NCI-H2107 treated with DMSO at 0.1 percent for 48 hours (cell line): ENCODE data around the gene SRRM5.
A peak's percentile ranks its signal among the peaks of the same experiment; 100 is the strongest.
"Not testable (repeated sequence)": the region's sequence is repeated elsewhere in the genome, so short reads cannot be mapped to it uniquely, and the experiment has no call there.

Source experiments
- DNase-seq: peaks from one replicate; lab custom pipeline; 2025; ENCODE audit not compliant: unreplicated experiment; lab: John Stamatoyannopoulos, UW

Gene SRRM5

DNA sequence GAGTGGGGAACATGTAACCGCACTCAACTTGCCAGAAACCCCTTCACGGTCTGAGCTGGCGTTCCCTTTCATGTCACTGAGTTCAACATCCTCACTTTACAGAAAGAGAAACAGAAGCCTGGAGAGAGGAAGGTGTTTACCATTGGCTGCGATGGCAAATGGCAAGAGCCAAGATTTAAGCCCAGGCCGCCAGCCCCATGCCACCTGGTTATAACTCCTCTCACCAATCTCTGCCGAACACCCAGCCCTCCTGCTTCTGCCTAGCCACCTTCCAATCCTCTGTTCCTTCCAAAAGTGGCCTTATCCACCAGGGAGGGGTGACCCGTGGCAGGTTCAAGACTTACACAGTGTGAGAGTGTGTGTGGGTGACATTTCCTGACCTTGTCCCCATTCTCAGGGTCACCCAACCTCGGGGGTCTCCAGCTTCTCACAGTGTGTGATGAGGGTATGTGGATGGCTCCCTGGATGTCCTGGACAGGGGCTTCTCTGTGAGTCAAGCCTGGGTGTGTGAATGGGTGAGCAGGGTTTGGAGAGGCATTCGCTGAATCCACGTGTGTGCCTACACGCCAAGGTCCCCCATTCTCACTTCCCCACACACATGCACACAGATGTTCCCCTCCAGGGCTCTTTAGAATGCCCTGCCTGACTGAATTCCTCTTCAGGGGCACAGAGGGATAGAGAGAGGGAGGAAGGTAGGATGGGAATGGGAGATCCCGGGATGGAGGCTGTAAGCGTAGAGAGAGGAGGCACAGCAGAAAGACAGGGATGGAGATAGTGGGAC lies 26.5 kb downstream of the SRRM5 start:
- DNase-seq, result no peak

DNA sequence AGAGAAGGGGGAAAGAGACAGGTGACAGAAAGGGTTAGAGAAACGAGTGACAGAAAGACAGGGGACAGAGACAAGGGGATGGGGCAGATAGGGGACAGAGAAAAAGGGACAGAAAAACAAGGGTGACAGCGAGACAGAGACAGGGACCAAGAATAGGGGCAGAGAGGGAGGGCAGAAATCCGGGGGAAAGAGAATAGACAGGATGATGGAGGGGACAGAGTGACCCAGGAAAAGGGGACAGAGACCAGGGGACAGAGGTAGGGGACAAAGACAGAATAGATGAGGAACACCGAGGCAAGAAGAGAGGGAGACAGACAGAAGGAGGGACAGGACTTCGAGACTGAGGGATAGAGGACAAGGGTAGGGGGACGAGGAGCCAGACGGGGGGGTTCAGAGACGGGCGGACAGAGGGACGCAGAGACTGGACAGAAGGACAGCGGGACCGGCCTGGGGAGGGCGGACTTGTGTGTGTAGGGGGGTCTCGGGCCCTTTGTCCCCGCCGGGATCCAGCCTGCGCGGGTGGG lies 27.2 kb downstream of the SRRM5 start:
- DNase-seq, result no peak

DNA sequence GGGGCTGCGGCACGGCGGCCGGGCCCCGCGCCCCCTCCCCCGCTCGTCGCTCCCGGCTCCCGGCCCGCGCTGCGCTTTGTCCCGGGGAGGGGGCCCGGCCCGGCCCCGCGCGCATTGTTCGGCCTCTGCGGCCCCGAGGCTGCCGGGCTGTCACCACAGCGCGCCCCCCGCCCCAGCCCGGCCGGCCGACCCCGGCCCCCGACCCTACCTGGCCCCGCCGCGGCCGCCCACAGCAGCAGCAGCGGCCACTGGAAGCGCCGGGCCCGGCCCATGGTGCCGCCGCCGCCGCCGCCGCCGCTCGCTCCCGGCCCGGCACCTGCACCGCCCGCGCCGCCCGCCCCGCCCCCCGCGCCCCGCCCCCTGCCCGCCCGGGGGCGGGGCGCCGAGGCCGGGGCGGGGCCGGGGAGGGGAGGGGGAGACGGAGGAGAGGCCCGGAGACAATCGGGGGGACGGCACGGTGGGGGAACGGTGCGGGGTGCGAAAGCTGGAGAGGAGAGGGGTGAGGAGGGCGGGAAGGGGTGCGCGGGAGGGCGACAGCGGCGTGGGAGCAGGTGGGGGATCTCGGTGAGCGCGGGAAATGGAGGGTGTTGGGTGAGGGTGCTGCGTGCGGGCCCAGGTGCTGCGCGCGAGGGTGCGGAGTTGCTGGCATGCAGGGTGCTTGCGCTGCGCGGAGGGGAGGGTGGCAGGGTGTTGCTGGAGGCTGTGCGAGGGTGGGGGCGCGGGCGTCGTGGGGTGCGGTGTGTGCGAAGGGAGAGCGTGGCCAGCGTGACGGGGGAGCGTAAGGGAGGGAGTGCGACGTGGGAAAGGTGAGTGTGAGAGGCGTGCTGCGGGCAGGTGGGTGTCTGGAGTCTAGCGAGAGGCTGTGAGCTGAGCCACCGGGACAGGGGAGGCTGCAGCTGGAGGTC lies 27.9 kb downstream of the SRRM5 start, which contains the start of gene CADM4:
CADM4 (minus strand) TSS at position 332 of the 905 bp plus-strand sequence; CDS start at position 272, 60 bp downstream.
- peak; percentile 6 for DNase-seq

DNA sequence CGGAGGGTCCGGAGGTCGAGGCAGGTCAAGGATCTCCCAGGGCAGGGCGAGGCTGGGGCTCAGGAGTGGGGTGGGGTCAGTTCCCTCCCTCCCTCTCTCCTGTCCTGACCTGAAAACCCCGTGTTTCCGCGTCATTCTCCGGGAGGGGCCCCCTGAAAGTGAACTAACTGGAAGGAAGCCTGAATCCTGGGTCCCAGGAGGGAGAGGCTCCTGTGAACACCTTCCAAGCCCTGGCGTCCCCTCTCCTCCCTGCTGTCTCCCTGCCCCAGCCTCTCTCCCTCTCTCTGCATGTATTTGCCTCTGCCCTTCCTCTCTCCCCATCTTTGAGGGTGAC lies 28.5 kb downstream of the SRRM5 start:
- no peak for DNase-seq

DNA sequence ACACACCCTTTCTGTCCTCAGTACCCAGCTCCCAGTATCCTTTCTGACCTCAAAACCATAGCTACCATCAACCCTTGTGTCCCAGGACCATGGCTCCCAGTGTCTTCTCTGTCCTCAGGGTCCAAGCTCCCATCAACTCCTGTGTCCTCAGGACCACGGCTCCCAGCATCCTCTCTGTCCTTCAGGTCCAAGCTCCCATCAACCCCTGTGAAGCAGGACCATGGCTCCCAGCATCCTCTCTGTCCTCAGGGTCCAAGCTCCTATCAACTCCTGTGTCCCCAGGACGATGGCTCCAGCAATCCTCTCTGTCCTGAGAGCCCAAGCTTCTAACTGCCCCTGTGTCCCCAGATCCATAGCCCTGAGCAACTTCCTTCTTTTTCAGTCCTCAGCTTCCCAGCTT lies 29.4 kb downstream of the SRRM5 start:
- no peak for DNase-seq

DNA sequence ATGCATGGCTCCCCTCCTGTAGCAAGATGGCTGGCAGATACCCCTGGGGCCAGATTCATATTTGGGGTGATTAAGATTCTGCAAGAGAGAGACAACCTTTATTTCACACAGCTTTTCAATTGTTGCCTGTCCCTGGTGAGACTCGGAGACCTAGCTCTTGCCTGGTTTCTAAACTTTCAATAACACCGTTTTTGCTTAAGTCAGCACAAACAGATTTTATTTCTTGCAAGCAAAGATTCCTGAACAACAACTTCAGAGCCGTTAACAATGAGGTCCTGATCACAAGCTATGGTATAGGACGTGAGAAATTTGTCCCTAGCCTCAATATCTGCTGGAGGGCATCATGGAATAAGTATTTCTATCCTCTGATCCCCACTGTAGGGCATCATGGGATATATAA lies 30.6 kb downstream of the SRRM5 start:
- DNase-seq, result no peak

DNA sequence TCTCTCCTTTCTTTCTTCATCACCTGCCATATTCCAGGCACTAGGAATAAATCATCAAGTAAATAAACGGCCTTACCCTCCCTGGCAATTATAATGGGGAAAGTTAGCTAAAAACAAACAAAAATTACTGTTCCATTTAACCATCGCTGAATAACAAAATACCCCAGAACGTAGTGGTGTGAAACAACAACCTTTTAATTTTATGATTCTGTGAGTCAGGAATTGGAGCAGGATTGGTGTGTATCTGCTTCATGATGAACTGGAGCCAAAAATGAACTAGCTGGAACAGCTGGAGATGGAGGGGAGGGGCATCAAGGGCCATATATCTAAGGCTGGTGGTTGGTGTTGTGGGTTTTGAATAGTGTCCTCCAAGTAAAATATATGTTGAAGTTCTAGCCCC lies 31.4 kb downstream of the SRRM5 start:
- DNase-seq, result no peak

DNA sequence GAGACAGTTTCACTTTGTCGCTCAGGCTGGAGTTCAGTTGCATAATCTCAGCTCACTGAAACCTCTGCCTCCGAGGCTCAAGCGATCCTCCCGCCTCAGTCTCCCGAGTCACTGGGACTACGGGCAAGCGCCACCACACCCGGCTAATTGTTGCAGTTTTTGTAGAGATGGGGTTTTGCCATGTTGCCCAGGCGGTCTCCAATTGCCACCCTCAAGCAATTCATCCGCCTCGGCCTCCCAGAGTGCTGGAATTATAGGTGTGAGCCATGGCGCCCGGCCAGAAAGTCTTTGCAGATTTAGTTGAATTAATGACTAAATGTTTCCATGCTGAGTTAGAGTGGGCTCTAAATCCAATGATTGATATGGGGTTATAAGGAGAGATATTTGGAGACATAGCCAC lies 32.3 kb downstream of the SRRM5 start:
- no peak for DNase-seq

DNA sequence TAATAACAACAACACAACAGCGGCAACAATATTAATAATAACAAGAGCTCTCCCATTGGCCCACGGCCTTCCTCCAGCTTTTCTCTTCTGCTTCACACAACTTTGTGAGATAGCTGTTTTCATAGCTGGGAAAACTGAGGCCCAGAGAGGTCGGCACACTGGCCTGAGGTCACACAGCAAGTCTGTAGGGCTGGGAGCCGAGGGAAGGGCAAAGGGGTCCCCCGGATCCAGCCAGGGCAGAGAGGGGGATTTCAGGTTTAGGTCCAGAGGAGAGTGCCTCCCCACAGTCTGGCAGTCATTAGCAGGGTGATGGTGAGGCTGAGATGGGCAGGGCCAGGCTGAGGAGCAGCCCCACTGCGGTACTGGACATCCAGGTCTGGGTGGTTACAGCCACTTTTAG lies 36.7 kb downstream of the SRRM5 start:
- DNase-seq, result no peak

DNA sequence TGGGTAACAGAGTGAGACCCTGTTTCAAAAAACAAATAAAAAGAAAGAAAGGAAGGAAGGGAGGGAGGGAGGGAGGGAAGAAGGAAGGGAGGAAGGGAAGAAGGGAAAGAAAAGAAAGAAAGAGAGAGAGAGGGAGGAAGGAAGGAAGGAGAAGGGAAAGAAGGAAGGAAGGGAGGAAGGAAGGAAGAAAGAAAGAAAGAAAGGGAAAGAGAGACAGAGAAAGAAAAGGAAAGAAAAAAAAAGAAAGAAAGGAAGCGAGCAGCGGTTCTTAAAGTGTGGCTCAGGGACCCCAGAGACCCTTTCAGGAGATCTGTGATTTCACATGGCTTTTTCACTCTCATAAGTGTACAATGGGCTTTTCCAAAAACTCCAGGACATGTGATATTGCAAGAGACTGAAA lies 37.6 kb downstream of the SRRM5 start:
- DNase-seq, result no peak

DNA sequence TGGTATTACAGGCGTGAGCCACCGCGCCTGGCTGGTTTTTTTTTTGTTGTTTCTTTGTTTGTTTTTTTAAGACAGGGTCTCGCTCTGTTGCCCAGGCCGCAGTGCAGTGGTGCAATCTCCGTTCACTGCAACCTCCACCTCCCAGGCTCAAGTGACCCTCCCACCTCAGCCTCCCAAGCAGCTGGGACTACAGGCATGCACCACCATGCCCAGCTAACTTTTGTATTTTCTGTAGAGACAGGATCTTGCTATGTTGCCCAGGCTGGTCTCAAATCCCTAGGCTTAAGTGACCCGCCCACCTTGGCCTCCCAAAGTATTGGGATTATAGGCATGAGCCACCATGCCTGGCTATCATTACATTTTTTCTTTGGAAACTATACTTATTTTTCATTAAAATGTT lies 38.4 kb downstream of the SRRM5 start:
- not testable (repeated sequence) for DNase-seq

DNA sequence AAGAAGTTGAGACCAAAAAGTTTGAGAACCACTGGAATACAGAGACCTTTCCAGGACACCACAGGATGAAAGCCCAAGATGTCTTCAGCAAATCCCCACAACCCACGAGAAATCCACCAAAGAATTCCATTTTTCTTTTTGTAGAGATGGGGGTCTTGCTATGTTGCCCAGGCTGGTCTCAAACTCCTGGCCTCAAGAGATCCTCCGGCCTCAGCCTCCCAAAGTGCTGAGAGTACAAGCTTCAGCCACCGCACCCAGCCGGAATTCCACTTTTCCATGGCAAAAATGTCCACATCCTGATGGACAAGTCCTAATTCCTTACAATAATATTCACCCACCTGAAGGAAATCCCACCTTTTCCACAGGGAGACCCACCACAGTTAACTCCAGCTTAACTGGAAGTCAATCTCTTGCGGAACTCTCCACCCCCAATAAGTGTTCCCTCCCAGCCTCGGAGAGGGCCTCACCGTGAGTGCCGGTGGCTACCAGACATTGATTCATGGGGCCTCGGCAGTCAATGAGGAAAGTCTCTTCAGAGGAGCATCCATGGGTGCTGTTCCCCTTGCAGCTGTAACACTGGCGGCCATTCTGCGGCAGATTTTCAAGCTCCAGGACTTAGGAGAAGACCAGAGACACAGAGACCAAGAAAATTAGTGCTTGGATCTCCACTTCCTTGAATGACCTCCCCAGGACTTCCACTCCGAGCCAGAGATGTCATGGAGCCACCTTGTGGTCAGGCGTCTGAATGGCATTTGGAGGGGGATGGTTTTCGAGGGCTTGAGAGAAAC lies 40.1 kb downstream of the SRRM5 start:
- peak; percentile 22 for DNase-seq

DNA sequence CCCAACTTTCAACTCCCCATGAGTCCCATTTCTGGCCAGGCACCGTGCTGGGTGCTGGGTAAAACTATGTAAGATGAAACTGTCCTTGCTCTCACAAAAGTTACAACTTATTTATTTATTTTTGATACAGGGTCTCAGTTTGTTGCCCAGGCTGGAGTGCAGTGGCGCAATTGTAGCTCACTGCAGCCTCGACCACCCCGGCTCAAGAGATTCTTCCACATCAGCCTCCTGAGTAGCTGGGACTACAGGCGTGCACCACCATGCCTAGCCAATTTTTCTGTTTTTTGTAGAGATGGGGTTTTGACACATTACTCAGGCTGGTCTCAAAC lies 40.6 kb downstream of the SRRM5 start:
- DNase-seq, result no peak

DNA sequence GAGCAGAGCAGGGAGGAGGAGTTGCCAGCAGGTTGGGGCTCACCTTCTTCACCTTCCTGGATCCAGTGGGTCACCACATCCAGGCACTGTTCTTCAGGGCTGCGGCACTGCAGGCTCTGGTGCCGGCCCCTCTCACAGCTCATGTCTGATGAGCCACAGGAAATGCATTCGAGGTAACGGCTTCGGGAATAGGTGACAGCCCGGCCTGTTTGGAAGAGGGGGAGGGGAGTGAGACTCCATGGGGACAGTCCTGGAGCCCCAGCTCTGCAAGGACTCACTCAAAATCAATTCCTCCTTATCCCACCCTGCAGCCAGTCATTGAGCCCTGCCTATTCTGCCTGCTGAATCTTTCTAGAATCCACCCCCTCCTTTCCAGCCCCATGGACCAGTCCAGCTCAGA lies 44.5 kb downstream of the SRRM5 start:
- DNase-seq, result no peak

DNA sequence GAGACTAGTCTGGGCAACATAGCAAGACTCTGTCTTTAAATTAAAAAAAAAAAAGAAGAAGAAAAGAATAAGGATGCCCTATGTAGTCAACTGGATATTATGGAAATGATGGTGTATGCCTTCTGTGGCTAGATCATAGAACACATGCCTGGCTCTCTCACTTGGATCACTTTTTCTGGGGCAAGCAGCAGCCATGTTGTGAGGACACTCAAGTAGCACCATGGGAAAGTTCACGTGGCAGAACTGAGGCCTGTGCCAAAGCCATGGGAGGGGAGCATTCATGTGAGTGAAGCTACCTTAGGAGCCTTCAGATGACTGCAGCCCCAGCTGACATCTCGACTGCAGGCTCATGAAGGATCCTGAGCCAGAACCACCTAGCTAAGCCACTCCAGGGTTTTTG lies 46.1 kb downstream of the SRRM5 start:
- DNase-seq, result no peak

DNA sequence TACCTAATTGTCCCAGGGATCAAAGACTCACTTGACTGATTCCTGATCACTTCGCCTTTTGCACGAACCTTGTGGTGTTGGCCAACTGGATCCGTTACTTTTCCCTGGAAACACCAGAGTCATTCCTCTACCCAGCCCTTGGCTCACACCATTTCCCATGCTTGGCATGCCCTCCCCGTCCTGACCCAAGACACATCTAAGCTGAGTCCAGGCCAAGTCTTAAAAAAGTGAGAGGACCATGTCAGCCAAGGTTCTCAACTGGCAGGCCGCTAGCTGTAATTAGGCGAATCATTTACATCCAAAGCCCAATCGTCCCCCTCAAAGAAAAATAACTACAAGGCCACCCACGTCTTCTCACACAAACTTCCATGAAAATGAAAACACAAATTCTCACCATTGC lies 46.6 kb downstream of the SRRM5 start:
- DNase-seq, result no peak

DNA sequence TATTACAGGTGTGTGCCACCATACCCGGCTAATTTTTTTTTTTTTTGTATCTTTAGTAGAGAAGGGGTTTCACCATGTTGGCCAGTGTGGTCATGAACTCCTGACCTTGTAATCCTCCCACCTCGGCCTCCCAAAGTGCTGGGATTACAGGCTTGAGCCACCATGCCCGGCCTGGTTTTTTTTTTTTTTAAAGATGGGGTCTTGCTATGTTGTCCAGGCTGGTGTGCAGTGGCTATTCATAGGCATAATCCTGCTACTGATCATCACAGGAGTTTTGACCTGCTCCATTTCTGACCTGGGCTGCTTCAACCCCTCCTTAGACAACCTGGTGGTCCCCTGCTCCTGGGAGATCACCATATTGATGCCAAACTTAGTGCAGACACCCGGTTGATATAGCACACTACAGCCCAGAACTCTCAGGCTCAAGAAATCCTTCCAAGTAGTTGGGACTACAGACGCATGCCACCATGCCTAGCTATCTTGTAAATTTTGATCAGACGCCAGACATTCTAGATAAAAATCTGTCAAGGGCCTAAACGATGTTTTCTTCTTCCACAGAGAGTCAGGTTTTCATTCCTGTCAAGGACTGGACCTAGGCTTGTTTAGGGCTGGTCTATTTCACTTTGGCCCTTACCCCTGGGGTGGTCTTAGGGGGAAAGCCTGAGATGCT lies 48.5 kb downstream of the SRRM5 start:
- DNase-seq, result no peak

DNA sequence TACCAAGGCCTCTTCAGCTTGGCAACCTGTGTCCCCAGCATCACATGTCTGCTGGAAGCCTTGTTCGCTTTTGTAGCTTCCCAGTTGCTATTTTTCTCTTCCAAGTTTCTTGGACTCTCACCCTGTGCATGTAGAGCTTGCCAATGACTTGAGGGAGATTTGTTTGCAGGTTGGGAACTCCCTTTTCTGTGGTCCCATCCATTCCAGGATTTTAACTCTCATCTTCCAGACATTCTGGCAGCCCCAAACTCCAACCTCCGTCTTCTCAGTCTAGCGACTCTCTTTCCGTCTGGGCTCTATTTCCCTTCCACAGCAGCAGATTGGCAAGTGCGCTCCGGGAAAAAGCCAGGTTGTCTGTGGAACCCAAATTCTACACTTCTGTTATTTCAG lies 49.1 kb downstream of the SRRM5 start:
- DNase-seq, result no peak

DNA sequence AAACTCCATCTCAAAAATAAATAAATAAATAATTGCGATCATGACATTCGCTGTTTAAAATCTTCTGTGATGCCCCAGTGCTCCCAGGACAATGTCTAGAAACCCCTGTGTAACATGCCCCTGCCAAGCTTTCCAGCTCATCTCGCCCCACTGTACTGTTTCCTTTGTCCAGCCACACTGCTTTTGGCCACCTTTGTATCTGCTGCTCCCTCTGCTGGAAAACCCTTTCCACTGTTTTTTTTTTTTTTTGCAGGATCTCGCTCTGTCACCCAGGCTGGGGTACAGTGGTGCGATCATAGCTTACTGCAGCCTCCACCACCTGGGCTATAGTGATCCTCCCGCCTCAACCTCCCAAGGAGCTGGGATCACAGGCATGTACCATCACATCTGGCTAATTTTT lies 50.6 kb downstream of the SRRM5 start:
- no peak for DNase-seq

DNA sequence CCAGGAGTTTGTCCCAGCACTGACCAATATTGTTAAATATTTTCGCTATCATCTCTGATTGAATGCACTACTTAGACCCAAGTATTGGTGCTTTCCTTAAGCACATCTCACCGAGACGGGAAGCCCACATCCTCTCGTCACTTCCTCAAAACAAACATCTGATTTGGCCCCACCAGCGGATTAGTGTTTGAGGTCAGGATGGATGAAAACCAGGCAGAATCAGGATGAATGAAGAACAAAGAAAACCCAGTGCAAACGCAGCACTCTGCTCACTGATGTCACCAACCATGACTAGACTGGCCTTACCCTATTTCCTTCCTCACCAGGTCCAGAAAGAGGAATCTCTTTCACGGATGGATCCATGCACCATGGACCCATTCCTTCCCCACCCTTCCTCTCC lies 52.1 kb downstream of the SRRM5 start:
- no peak for DNase-seq
